Cardiac muscle cell (in vitro differentiated cells and primary cell): ENCODE measurements around the gene CCSER1. TPM values are rescaled to one million over a fixed set of nuclear protein-coding genes. Genes with fewer than 3 reads are reported as not detected.

Experiments used
- DNase-seq, 2 donors: peaks; one replicate each; pipeline versions ENCODE4 v3.0.0 to v3.0.0-alpha.2; 2010 to 2017; ENCODE audit warnings: low read depth in 1 of 2, low spot score in 1 of 2
- H3K27ac ChIP-seq: fragments of 200-600 bp; sonication (generic); 2 replicates; pipeline ENCODE4 v1.5.1; 2016
- H3K27me3 ChIP-seq: fragments of 200-600 bp; sonication (generic); 2 replicates; pipeline ENCODE4 v1.6.0; 2016; ENCODE audit warnings: control low read depth
- H3K36me3 ChIP-seq: fragments of 200-600 bp; sonication (generic); 2 replicates; pipeline ENCODE4 v1.5.1; 2016; ENCODE audit warnings: control low read depth
- H3K4me1 ChIP-seq: fragments of 200-600 bp; sonication (generic); 2 replicates; pipeline ENCODE4 v1.8.1; 2017; ENCODE audit warnings: low read depth, mild to moderate bottlenecking, mixed run types
- H3K4me3 ChIP-seq: fragments of 200-600 bp; sonication (generic); 2 replicates; pipeline ENCODE4 v1.5.1; 2016; ENCODE audit warnings: mild to moderate bottlenecking
- H3K9me3 ChIP-seq: fragments of 200-600 bp; sonication (generic); 2 replicates; pipeline ENCODE4 v1.5.1; 2017; ENCODE audit warnings: low read depth, mild to moderate bottlenecking, control low read depth
- CTCF ChIP-seq: IDR thresholded peaks from 2 replicates; pipeline ENCODE4 v1.5.1; 2012; ENCODE audit warnings: low read depth, mild to moderate bottlenecking, low read length
- polyA plus RNA-seq: library from polyadenylated mRNA; unstranded; fragments of >200 nt; fragmentation: Nextera tagmentation; extraction: Ambion mirVana; gene quantifications from 2 replicates; pipeline ENCODE4 v1.2.1, GENCODE V29; 2016
- total RNA-seq: library from RNA; depleted of rRNA; stranded (reverse); fragments of >200 nt; gene quantifications from 2 replicates; pipeline ENCODE4 v1.2.3, GENCODE V29; 2016

CCSER1 gene
- total and polyA plus RNA-seq, 2 experiments from 2014 or later: 0.77 to 3.6 TPM

- H3K27ac ChIP-seq: no peak overlapping the region
Observed at GRCh38 chr4:90979556-90979955, 852.4 kb downstream of the CCSER1 start.

GRCh38 chr4:90982813-90983212 is 855.6 kb downstream of the CCSER1 start:
- no peak for DNase-seq
- Histone ChIP-seq H3K4me1 (no peaks in the 10 kb centered on the region), H3K9me3 (no peaks in the 10 kb centered on the region), H3K27ac (no peak overlapping the region), H3K4me3 (no peak overlapping the region), H3K36me3 (no peaks in the 10 kb centered on the region), H3K27me3 (no peaks in the 10 kb centered on the region)
- no peak for TF ChIP-seq CTCF

More at GRCh38 chr4:90979556-90979955, 852.4 kb downstream of the CCSER1 start:
- Histone ChIP-seq H3K4me1 (no peaks in the 10 kb centered on the region), H3K9me3 (no peaks in the 10 kb centered on the region), H3K36me3 (no peaks in the 10 kb centered on the region), H3K27me3 (no peaks in the 10 kb centered on the region), H3K4me3 (no peak overlapping the region)
- TF ChIP-seq CTCF: no peak
- DNase-seq: no peak

GRCh38 chr4:90990284-90990683 is 863.1 kb downstream of the CCSER1 start:
- H3K27me3 ChIP-seq: no peaks in the 10 kb centered on the region
- H3K36me3 ChIP-seq: no peaks in the 10 kb centered on the region
- peaks cover 11% of the 10 kb centered on the region for H3K4me1 ChIP-seq
- H3K9me3 ChIP-seq: no peaks in the 10 kb centered on the region
- TF ChIP-seq CTCF: no peak
- DNase-seq: peak in 1 of 2 donors; percentile 16
- H3K27ac ChIP-seq: peak overlapping the region; percentile 80
- no peak overlapping the region for H3K4me3 ChIP-seq

- H3K4me1 ChIP-seq: peaks cover 11% of the 10 kb centered on the region
- DNase-seq: no peak
- H3K9me3 ChIP-seq: no peaks in the 10 kb centered on the region
- no peaks in the 10 kb centered on the region for H3K27me3 ChIP-seq
- no peak overlapping the region for H3K27ac ChIP-seq
- H3K36me3 ChIP-seq: no peaks in the 10 kb centered on the region
- no peak overlapping the region for H3K4me3 ChIP-seq
- TF ChIP-seq CTCF: no peak
Observed at GRCh38 chr4:90992213-90992612, 865.0 kb downstream of the CCSER1 start.

- H3K27ac ChIP-seq: no peak overlapping the region
- no peaks in the 10 kb centered on the region for H3K36me3 ChIP-seq
- peaks cover 2% of the 10 kb centered on the region for H3K4me1 ChIP-seq
- H3K4me3 ChIP-seq: no peak overlapping the region
- DNase-seq: no peak
- H3K27me3 ChIP-seq: no peaks in the 10 kb centered on the region
- no peak for TF ChIP-seq CTCF
- no peaks in the 10 kb centered on the region for H3K9me3 ChIP-seq
Observed at GRCh38 chr4:90994851-90995574, 867.8 kb downstream of the CCSER1 start.
